Right lobe of liver (tissue), 6 donors: Measurements from ENCODE around the gene SPEF2. TPM values are rescaled to one million over a fixed set of nuclear protein-coding genes. Genes with fewer than 3 reads are reported as not detected.

ENCODE experiments used
- ATAC-seq, 4 donors: fragments of 200-7000 bp; cut with Tn5 transposase; one replicate each; pipeline ENCODE4 v1.9.1; 2020; ENCODE audit warnings: mild to moderate bottlenecking in 4 of 4, moderate library complexity in 4 of 4
- DNase-seq, 3 donors: peaks; one replicate each; pipeline ENCODE4 v3.0.0-alpha.2; 2020
- H3K27ac ChIP-seq, 3 donors: fragments of 200-600 bp; one replicate each; pipeline ENCODE4 v1.8.0; 2022
- H3K27me3 ChIP-seq, 2 donors: fragments of 200-600 bp; one replicate each; pipeline ENCODE4 v1.8.0; 2022
- H3K36me3 ChIP-seq, 4 donors: fragments of 200-600 bp; sonication (generic) in 1 of 4; one replicate each; pipeline versions ENCODE4 v1.5.1 to v1.8.0; 2017 to 2022; ENCODE audit warnings: control low read depth in 1 of 4
- H3K4me1 ChIP-seq, 4 donors: fragments of 200-600 bp; sonication (generic) in 1 of 4; one replicate each; pipeline versions ENCODE4 v1.5.1 to v1.8.0; 2017 to 2022; ENCODE audit warnings: control low read depth in 1 of 4
- H3K4me3 ChIP-seq, 3 donors: fragments of 200-600 bp; one replicate each; pipeline ENCODE4 v1.8.0; 2022
- H3K9me3 ChIP-seq, 4 donors: fragments of 200-600 bp; sonication (generic) in 1 of 4; one replicate each; pipeline versions ENCODE4 v1.5.1 to v1.8.0; 2017 to 2022; ENCODE audit warnings: control low read depth in 1 of 4
- CTCF ChIP-seq, 4 donors: fragments of 200-600 bp in 3 of 4; fragments of 450-650 bp in 1 of 4; IDR thresholded peaks; one replicate each; pipeline versions ENCODE4 v1.5.1 to v1.8.0; 2016 to 2022; ENCODE audit warnings: antibody characterized with exemption in 4 of 4, mild to moderate bottlenecking in 2 of 4
- POLR2A ChIP-seq: fragments of 450-650 bp; IDR thresholded peaks from one replicate; pipeline ENCODE4 v1.6.1; 2017; ENCODE audit warnings: antibody characterized with exemption, mild to moderate bottlenecking
- WGBS: methylation state at CpG from one replicate; pipeline ENCODE4 v1.1.6; 2018; ENCODE audit warnings: low coverage, low lambda C conversion rate; ENCODE audit not compliant: insufficient coverage; ENCODE audit errors: missing lambda C conversion rate; 5-methylcytosine and 5-hydroxymethylcytosine counted together
- intact Hi-C, 2 donors: fragments of 100-400 bp; cut with DNase I; formaldehyde crosslinking; loops; one replicate each; pipeline versions ENCODE4 v1.11.2 to v1.14.1; 2022
- total RNA-seq, 6 experiments: library from RNA; depleted of rRNA in 2 of 6; stranded (reverse); fragments of >200 nt in 2 of 6; fragmentation: NEBNext Ultra II Directional in 3 of 6; extraction: Animal tissue kit (Norgen Biotek cat#: 25700) in 3 of 6; gene quantifications; one replicate each; pipeline versions ENCODE4 v1.1.0 to v1.2.4, GENCODE V29; 2016 to 2023
- donor health status: DM: no; HTN: yes; CAD: no.
- donor health status: DM: no; HTN: no; CAD: no.
- donor health status: DM: no; HTN: no; CAD: no.
- donor health status: DM: no; HTN: yes; CAD: no.
- donor health status: DM: no; HTN: yes; CAD: no.

Gene SPEF2
- total RNA-seq, 6 experiments from 2014 or later: 0.74 to 3.3 (median 2.0) TPM

- no peak overlapping the region for H3K4me3 ChIP-seq
- TF ChIP-seq CTCF (IDR thresholded peaks at IDR 0.05): no peak
- TF ChIP-seq POLR2A: no peak
- no peak overlapping the region for H3K27ac ChIP-seq
- intact Hi-C loops: no loop called here
- 90% methylated on average over 3 of the region's 3 CpGs for WGBS
- H3K36me3 ChIP-seq: no peaks in the 10 kb centered on the region
- DNase-seq (no peak), ATAC-seq (no peak)
- H3K27me3 ChIP-seq: no peaks in the 10 kb centered on the region
- no peaks in the 10 kb centered on the region for H3K4me1 ChIP-seq
- no peaks in the 10 kb centered on the region for H3K9me3 ChIP-seq
Measured at GRCh38 chr5:35735718-35736117, 118.1 kb downstream of the SPEF2 start.

GRCh38 chr5:35736280-35736679, 118.6 kb downstream of the SPEF2 start:
- Histone ChIP-seq H3K4me1 (no peaks in the 10 kb centered on the region), H3K27me3 (no peaks in the 10 kb centered on the region), H3K27ac (no peak overlapping the region), H3K36me3 (no peaks in the 10 kb centered on the region), H3K9me3 (no peaks in the 10 kb centered on the region), H3K4me3 (no peak overlapping the region)
- TF ChIP-seq POLR2A (no peak), CTCF (IDR thresholded peaks at IDR 0.05) (no peak)
- intact Hi-C loops: no loop called here
- no peak for DNase-seq
- ATAC-seq: no peak

- Histone ChIP-seq H3K9me3 (no peaks in the 10 kb centered on the region), H3K27me3 (no peaks in the 10 kb centered on the region), H3K36me3 (no peaks in the 10 kb centered on the region), H3K4me3 (no peak overlapping the region), H3K4me1 (no peaks in the 10 kb centered on the region), H3K27ac (no peak overlapping the region)
- intact Hi-C loops: no loop called here
- TF ChIP-seq POLR2A (no peak), CTCF (IDR thresholded peaks at IDR 0.05) (no peak)
- peak in 2 of 3 donors; percentile 61 to 73 for DNase-seq
- WGBS: 14% methylated on average over 5 of the region's 5 CpGs
- peak; percentile 98 to 100 (median 98) for ATAC-seq
Measured at GRCh38 chr5:35741126-35741716, 123.6 kb downstream of the SPEF2 start.

- no peak for DNase-seq
- no peak for ATAC-seq
- no peak overlapping the region for H3K4me3 ChIP-seq
- H3K27me3 ChIP-seq: no peaks in the 10 kb centered on the region
- WGBS: 75% methylated on average over 1 of the region's 1 CpG
- no peaks in the 10 kb centered on the region for H3K9me3 ChIP-seq
- TF ChIP-seq POLR2A (no peak), CTCF (IDR thresholded peaks at IDR 0.05) (no peak)
- no peak overlapping the region for H3K27ac ChIP-seq
- intact Hi-C loops: no loop called here
- no peaks in the 10 kb centered on the region for H3K4me1 ChIP-seq
- no peaks in the 10 kb centered on the region for H3K36me3 ChIP-seq
Measured at GRCh38 chr5:35741971-35742370, 124.3 kb downstream of the SPEF2 start.

GRCh38 chr5:35743644-35744043, 126.0 kb downstream of the SPEF2 start:
- no peak overlapping the region for H3K4me3 ChIP-seq
- H3K4me1 ChIP-seq: no peaks in the 10 kb centered on the region
- no peaks in the 10 kb centered on the region for H3K36me3 ChIP-seq
- no peaks in the 10 kb centered on the region for H3K27me3 ChIP-seq
- ATAC-seq: no peak
- no peak overlapping the region for H3K27ac ChIP-seq
- DNase-seq: no peak
- H3K9me3 ChIP-seq: no peaks in the 10 kb centered on the region
- intact Hi-C loops: no loop called here
- TF ChIP-seq CTCF (IDR thresholded peaks at IDR 0.05) (no peak), POLR2A (no peak)
